WI38 (cell line): ENCODE measurements around the gene LPP.

Experiments
- H3K4me3 ChIP-seq: 2 replicates; pipeline ENCODE4 v1.5.1; 2011; ENCODE audit warnings: low read depth, mild to moderate bottlenecking, control low read depth, low read length
- CTCF ChIP-seq: IDR thresholded peaks from 2 replicates; pipeline ENCODE4 v1.5.1; 2012; ENCODE audit warnings: low read depth, mild to moderate bottlenecking, control low read depth, low read length

The LPP gene

GRCh38 chr3:188503647-188504046 is 349.7 kb downstream of the LPP start:
- no peak for TF ChIP-seq CTCF
- H3K4me3 ChIP-seq = no peak overlapping the region

- TF ChIP-seq CTCF = no peak
- H3K4me3 ChIP-seq = no peak overlapping the region
Measured at GRCh38 chr3:188505151-188505550, 351.2 kb downstream of the LPP start.

- H3K4me3 ChIP-seq = no peak overlapping the region
- TF ChIP-seq CTCF = no peak
Measured at GRCh38 chr3:188505911-188506310, 352.0 kb downstream of the LPP start.

GRCh38 chr3:188506446-188506845 is 352.5 kb downstream of the LPP start:
- no peak for TF ChIP-seq CTCF
- H3K4me3 ChIP-seq = no peak overlapping the region

GRCh38 chr3:188507244-188507720 is 353.3 kb downstream of the LPP start:
- no peak for TF ChIP-seq CTCF
- H3K4me3 ChIP-seq = no peak overlapping the region

GRCh38 chr3:188508454-188508853 is 354.5 kb downstream of the LPP start:
- TF ChIP-seq CTCF = no peak

GRCh38 chr3:188509316-188509715 is 355.4 kb downstream of the LPP start:
- H3K4me3 ChIP-seq = no peak overlapping the region
- TF ChIP-seq CTCF = no peak

More at GRCh38 chr3:188508454-188508853, 354.5 kb downstream of the LPP start:
- H3K4me3 ChIP-seq = no peak overlapping the region
